ENCODE data around the gene SMOC1. TPM values are rescaled to one million over a fixed set of nuclear protein-coding genes. Genes with fewer than 3 reads are reported as not detected.

Gene SMOC1
- total and polyA plus RNA-seq, 9 donors: 2.1 to 5.9 (median 4.5) TPM

DNA sequence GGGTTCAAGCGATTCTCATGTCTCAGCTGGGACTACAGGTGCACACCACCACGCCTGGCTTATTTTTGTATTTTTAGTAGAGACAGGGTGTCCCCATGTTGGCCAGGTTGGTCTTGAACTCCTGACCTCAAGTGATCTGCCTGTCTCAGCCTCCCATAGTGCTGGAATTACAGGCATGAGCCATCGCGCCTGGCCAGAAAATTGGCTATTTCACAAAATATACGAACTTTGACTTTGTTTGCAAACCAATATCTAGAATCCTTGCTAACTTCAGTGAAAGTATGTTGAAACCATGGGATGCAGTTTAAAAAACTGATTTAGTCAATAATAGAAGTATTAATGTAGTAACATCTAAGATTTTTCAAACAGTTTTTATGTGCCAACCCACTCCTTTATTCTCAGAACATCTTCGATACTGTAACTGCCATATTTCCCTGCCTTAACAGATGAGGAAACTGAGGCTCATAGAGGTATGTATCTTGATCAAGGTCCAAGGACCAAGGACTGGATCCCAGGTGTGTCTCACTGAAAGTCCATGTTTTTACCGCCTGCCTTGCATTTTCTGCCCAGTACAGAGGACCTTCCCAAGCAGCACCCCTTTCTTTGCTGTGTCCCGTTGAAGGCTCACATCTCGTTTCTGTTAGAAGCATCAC is 54.5 kb downstream of the SMOC1 start:
- Histone ChIP-seq H3K27me3 (ENCODE audit: control insufficient read depth, insufficient read depth, low read length) (peaks cover 15% of the 10 kb centered on the region), H3K4me1 (ENCODE audit: control insufficient read depth, insufficient read depth, low read length) (peaks cover 2% of the 10 kb centered on the region), H3K27ac (ENCODE audit: low read length) (no peak overlapping the region), H3K9me3 (replicated peaks; ENCODE audit: control insufficient read depth, low read depth, low read length) (no peaks in the 10 kb centered on the region), H3K36me3 (ENCODE audit: control insufficient read depth, insufficient read depth, low read length) (no peaks in the 10 kb centered on the region), H3K4me3 (ENCODE audit: low read length) (no peak overlapping the region)
- whole genome bisulfite sequencing (ENCODE audit: insufficient coverage): 95% methylated on average over 3 of the region's 9 CpGs
- no peak for DNase-seq

DNA sequence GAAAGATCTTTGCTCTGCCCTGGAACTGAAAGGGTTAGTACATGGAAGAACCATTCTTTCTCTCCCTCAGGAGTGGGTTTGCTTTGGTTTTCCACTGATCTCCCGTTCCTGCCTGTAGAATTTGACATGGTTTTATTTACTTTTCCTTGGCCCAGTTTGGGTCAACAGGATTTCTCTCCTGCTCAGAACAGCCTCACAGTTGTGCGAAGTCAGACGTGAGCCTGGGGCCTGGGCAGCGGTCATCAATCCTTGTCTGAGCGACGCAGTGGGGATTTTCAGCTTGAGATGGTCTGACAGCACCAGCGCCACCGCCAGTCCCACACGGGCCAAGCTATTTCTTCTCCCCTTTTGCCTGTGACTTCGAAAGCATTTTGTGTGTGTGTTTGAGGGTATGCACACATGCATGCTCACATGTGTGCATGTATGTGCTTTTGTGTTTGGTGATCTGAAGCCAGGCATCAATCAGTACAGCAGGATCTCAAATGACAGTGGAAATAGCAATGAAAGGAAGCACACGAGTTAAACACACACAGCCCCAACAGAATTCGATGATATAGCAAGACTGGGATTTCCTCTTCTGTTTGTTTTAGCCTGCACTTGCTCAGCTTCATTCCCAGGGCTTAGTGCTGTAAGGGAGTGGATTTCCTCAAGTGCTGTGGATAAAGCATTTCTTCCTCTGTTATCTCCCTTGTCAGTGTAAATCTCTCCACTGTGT is 58.3 kb downstream of the SMOC1 start:
- Histone ChIP-seq H3K36me3 (ENCODE audit: control insufficient read depth, insufficient read depth, low read length) (no peaks in the 10 kb centered on the region), H3K27ac (ENCODE audit: low read length) (no peak overlapping the region), H3K4me1 (ENCODE audit: control insufficient read depth, insufficient read depth, low read length) (no peaks in the 10 kb centered on the region), H3K4me3 (ENCODE audit: low read length) (no peak overlapping the region), H3K9me3 (replicated peaks; ENCODE audit: control insufficient read depth, low read depth, low read length) (no peaks in the 10 kb centered on the region), H3K27me3 (ENCODE audit: control insufficient read depth, insufficient read depth, low read length) (peaks cover 8% of the 10 kb centered on the region)
- WGBS (ENCODE audit: insufficient coverage): 24% methylated on average over 5 of the region's 12 CpGs
- no peak for DNase-seq

DNA sequence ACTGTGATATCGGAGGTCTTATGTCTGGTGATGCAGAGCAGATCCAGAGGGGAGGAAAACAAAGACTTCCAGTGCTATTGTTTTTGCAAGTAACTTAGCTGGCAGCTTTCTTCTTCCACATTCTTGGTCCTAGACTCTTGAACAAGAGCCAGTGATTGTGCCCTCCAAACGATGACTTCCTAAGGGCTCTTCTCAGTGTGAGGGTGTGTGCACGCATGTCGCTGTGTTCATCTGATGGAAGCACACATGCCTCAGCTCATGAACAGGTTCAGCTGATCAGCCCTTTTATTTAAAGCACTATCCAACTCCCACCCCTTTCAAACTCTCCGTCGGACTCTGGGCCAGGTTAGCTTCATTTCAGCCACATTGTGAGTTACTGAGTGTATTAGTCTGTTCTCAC is 59.5 kb downstream of the SMOC1 start:
- no peak for DNase-seq
- Histone ChIP-seq H3K27ac (ENCODE audit: low read length) (no peak overlapping the region), H3K36me3 (ENCODE audit: control insufficient read depth, insufficient read depth, low read length) (no peaks in the 10 kb centered on the region), H3K27me3 (ENCODE audit: control insufficient read depth, insufficient read depth, low read length) (peaks cover 5% of the 10 kb centered on the region), H3K4me3 (ENCODE audit: low read length) (no peak overlapping the region), H3K4me1 (ENCODE audit: control insufficient read depth, insufficient read depth, low read length) (peaks cover 7% of the 10 kb centered on the region), H3K9me3 (replicated peaks; ENCODE audit: control insufficient read depth, low read depth, low read length) (no peaks in the 10 kb centered on the region)
- whole genome bisulfite sequencing (ENCODE audit: insufficient coverage): 80% methylated on average over 1 of the region's 6 CpGs

DNA sequence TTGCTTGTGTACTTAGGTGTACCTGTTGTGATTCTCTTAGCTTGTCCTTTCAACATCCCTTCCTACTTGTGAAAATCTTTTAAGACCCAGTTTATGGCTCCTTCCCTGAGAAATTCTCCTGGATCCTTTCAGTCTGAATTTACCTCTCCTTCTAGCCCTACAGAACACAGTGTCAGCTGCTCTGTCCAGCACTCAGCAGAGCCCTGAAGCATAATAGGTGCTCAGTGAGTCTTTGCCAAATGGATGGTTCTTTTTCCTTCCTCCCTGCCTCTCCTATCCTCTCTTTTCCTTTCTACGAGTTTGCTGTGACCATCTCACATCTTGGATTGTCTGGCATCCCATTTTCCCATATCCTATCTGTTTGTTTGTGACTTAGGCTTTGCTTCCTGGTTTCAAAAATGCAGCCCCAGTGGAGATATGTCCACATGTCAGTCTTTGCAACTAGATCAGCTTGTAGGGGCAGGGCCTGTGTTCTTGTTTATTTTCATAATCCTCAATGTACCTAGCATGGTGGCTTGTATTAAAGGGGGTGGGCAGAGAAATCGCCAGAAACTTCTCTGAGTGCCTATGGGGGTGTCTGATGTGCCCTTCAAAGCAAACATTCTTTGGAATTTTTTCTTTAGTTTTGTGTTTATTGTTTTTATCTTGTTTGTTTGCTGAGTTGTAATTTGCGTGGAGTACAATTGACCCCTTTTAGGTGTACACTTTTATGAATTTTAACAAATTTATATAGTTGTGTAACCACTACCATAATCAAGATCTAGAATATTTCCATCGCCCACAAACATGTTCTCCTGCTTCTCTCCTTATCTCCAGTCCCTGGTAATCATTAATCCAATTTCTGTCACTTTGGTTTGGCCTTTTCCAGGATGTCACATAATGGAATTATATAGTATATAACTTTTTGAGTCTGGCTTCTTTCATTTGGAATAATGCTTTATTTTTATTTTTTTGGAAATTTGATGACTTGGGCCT is 62.8 kb downstream of the SMOC1 start:
- no peak for DNase-seq
- peaks cover 7% of the 10 kb centered on the region for H3K4me1 ChIP-seq (ENCODE audit: control insufficient read depth, insufficient read depth, low read length)
- no peak overlapping the region for H3K27ac ChIP-seq (ENCODE audit: low read length)
- H3K27me3 ChIP-seq (ENCODE audit: control insufficient read depth, insufficient read depth, low read length): peaks cover 5% of the 10 kb centered on the region
- no peaks in the 10 kb centered on the region for H3K36me3 ChIP-seq (ENCODE audit: control insufficient read depth, insufficient read depth, low read length)
- WGBS (ENCODE audit: insufficient coverage): 38% methylated on average over 1 of the region's 4 CpGs
- H3K4me3 ChIP-seq (ENCODE audit: low read length): no peak overlapping the region
- H3K9me3 ChIP-seq (replicated peaks; ENCODE audit: control insufficient read depth, low read depth, low read length): peaks cover 8% of the 10 kb centered on the region

DNA sequence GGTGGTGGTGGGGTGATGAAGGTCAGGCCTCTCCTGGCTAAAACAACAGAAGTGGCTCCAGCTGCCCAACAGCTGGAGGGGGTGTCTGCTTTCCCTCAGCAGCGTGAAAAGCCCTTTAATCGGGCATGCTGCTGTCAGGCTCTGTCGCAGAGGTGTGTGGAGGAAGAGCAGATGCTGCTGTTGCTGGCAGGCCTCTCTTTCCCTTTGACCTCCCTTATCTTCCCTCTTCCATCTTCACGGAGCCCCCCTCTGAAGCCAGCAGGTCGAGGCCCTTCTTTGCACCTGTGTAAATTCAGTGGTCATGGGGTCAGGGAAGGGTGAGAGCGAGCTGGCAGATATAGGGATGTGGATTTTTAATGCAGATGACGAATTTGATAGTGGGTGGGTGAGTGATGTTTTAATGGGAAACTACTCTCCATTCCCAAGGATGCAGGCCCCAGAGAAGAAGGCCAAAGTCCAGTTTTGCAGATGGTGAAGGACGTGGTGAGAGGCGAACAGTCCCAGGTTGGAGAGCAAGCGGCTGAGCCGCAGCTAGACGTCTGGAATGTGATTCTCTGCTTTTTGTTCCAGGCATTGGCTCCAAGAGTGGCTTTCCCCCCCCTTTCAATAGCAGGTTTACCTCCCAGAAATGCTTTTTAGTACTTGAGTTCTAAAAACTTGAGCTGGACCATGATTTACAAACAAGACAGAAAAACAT is 64.0 kb downstream of the SMOC1 start:
- Histone ChIP-seq H3K9me3 (replicated peaks; ENCODE audit: control insufficient read depth, low read depth, low read length) (peaks cover 8% of the 10 kb centered on the region), H3K4me3 (ENCODE audit: low read length) (no peak overlapping the region), H3K36me3 (ENCODE audit: control insufficient read depth, insufficient read depth, low read length) (no peaks in the 10 kb centered on the region), H3K27ac (ENCODE audit: low read length) (no peak overlapping the region), H3K27me3 (ENCODE audit: control insufficient read depth, insufficient read depth, low read length) (peaks cover 3% of the 10 kb centered on the region), H3K4me1 (ENCODE audit: control insufficient read depth, insufficient read depth, low read length) (peaks cover 7% of the 10 kb centered on the region)
- peak; percentile 26 for DNase-seq
- 3% methylated on average over 5 of the region's 12 CpGs for WGBS (ENCODE audit: insufficient coverage)

DNA sequence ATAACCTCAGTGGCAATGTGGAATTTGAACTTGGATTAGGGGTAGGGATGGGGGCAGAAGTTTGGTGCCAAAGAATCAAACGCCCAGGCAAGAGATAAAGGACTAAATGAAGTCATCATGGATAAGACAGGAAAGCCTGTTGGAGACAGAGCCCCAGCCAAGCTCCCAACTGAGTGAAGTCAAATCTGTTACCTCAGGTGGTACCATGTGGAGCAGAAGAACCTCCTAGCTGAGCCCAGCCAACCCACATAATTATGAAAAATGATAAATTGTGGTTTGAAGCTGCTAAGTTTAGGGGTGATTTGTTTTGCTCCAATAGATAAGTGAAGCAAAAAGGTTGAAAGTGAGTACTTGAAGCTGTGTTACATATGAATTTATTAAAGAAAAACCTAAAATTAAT is 66.1 kb downstream of the SMOC1 start:
- WGBS (ENCODE audit: insufficient coverage): 90% methylated on average over 1 of the region's 1 CpG
- DNase-seq: no peak
- Histone ChIP-seq H3K9me3 (replicated peaks; ENCODE audit: control insufficient read depth, low read depth, low read length) (peaks cover 8% of the 10 kb centered on the region), H3K4me1 (ENCODE audit: control insufficient read depth, insufficient read depth, low read length) (peaks cover 7% of the 10 kb centered on the region), H3K36me3 (ENCODE audit: control insufficient read depth, insufficient read depth, low read length) (no peaks in the 10 kb centered on the region), H3K4me3 (ENCODE audit: low read length) (no peak overlapping the region), H3K27ac (ENCODE audit: low read length) (no peak overlapping the region), H3K27me3 (ENCODE audit: control insufficient read depth, insufficient read depth, low read length) (peaks cover 3% of the 10 kb centered on the region)

DNA sequence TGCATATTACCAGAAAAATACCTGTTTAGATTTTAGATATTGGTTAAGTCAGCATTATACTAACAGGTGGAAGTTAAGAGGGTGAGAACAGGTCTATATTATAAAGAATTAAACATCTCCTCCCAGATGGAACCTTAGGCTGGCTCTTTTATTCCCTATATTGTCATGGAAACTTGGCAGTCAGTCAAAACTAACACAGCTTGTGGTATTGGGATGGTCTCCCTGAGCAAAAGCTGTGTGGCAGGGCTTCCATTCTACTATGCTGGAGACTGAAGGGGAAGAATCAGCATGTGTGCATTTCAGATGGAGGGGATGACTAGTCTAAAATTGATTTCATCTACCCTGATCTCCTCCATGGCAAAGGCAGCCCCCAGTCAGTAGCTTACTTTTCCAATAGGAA is 66.7 kb downstream of the SMOC1 start:
- Histone ChIP-seq H3K27ac (ENCODE audit: low read length) (no peak overlapping the region), H3K4me1 (ENCODE audit: control insufficient read depth, insufficient read depth, low read length) (peaks cover 7% of the 10 kb centered on the region), H3K36me3 (ENCODE audit: control insufficient read depth, insufficient read depth, low read length) (no peaks in the 10 kb centered on the region), H3K4me3 (ENCODE audit: low read length) (no peak overlapping the region), H3K27me3 (ENCODE audit: control insufficient read depth, insufficient read depth, low read length) (peaks cover 3% of the 10 kb centered on the region), H3K9me3 (replicated peaks; ENCODE audit: control insufficient read depth, low read depth, low read length) (peaks cover 8% of the 10 kb centered on the region)
- no peak for DNase-seq

DNA sequence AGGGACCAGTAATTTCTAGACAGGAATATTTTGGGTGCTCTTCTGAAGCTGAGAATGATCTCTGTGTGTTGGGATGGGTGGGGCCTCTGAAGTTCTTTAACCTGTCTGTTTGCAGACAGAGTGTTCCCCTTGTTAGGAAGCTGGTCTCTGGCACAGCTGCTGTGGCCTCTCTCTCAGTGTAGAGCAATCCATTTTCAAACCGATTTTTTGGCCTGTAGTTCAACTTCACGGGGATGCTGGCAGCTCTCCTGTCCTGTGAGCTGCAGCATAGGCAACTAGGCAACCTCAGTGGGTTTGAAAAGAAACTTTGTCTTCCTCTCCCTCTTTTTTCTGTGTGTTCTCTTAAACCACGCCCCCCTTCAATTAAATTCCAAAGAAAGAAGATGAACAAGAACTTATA is 69.1 kb downstream of the SMOC1 start:
- Histone ChIP-seq H3K9me3 (replicated peaks; ENCODE audit: control insufficient read depth, low read depth, low read length) (peaks cover 8% of the 10 kb centered on the region), H3K27ac (ENCODE audit: low read length) (no peak overlapping the region), H3K36me3 (ENCODE audit: control insufficient read depth, insufficient read depth, low read length) (no peaks in the 10 kb centered on the region), H3K4me1 (ENCODE audit: control insufficient read depth, insufficient read depth, low read length) (peaks cover 7% of the 10 kb centered on the region), H3K27me3 (ENCODE audit: control insufficient read depth, insufficient read depth, low read length) (peaks cover 3% of the 10 kb centered on the region), H3K4me3 (ENCODE audit: low read length) (no peak overlapping the region)
- 28% methylated on average over 2 of the region's 3 CpGs for WGBS (ENCODE audit: insufficient coverage)
- peak; percentile 19 for DNase-seq

DNA sequence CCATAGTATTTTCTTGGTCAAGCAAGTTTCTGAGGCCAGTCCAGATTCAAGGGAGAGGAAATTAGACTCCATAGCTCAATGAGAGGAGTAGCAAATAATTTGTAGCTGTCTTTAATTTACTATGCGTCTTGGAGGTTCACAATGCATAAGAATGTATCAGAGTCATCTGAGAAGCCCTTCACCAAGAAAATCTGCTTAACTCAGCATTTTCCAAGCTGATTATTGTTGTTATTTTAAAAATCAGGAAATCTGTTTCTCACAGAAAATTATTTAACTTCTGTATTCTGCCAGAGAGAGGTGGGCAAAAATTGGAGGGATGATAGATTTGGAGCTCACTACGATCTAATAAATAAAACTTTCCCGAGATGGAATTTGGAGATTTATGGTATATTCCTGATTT is 72.0 kb downstream of the SMOC1 start:
- 92% methylated on average over 2 of the region's 3 CpGs for WGBS (ENCODE audit: insufficient coverage)
- no peak overlapping the region for H3K27ac ChIP-seq (ENCODE audit: low read length)
- H3K27me3 ChIP-seq (ENCODE audit: control insufficient read depth, insufficient read depth, low read length): peaks cover 3% of the 10 kb centered on the region
- H3K9me3 ChIP-seq (replicated peaks; ENCODE audit: control insufficient read depth, low read depth, low read length): no peaks in the 10 kb centered on the region
- no peaks in the 10 kb centered on the region for H3K36me3 ChIP-seq (ENCODE audit: control insufficient read depth, insufficient read depth, low read length)
- no peak for DNase-seq
- H3K4me1 ChIP-seq (ENCODE audit: control insufficient read depth, insufficient read depth, low read length): peaks cover 10% of the 10 kb centered on the region
- no peak overlapping the region for H3K4me3 ChIP-seq (ENCODE audit: low read length)

Measured in muscle of leg (tissue), 11 donors.